Lower leg skin (tissue), 3 donors: ENCODE measurements around the gene TMEM62.

Experiments
- POLR2A ChIP-seq, 2 donors: fragments of 450-650 bp; IDR thresholded peaks; one replicate each; pipeline ENCODE4 v1.6.1; 2016 to 2017; ENCODE audit warnings: antibody characterized with exemption in 2 of 2, mild to moderate bottlenecking in 1 of 2, moderate library complexity in 1 of 2
- TF ChIP-seq, protein P1 (sequence below), 3 donors: fragments of 450-650 bp; IDR thresholded peaks; one replicate each; pipeline ENCODE4 v1.5.1; 2016; ENCODE audit warnings: antibody characterized with exemption in 3 of 3, mild to moderate bottlenecking in 3 of 3, moderate library complexity in 2 of 3

DNA sequence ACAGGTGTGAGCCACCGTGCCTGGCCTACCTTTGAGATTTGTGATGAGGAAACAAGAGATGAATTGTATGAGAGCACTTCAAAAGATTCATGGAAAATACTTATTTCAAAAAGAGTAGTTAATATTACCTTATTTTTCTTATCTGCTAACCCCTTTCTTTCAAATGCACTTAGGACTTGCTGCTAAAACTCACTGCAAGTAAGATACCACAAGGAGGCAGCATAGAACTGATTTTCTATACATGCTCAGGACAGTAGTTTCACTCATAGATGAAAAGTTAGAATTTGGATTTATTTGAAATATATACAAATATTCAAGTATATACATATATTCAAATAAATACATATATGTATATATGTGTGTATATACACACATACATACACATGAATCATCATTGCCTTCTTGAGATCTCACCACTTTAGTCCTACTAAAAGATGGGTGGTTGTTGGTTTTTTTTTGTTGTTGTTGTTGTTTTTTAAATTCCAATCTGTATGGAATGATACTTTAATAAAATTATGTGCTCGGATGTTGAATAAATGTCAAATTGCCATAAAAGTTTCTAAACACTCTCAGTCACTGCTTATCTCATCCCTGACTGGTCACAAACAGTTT is 54.3 kb downstream of the TMEM62 start:
- TF ChIP-seq, protein P1, sequence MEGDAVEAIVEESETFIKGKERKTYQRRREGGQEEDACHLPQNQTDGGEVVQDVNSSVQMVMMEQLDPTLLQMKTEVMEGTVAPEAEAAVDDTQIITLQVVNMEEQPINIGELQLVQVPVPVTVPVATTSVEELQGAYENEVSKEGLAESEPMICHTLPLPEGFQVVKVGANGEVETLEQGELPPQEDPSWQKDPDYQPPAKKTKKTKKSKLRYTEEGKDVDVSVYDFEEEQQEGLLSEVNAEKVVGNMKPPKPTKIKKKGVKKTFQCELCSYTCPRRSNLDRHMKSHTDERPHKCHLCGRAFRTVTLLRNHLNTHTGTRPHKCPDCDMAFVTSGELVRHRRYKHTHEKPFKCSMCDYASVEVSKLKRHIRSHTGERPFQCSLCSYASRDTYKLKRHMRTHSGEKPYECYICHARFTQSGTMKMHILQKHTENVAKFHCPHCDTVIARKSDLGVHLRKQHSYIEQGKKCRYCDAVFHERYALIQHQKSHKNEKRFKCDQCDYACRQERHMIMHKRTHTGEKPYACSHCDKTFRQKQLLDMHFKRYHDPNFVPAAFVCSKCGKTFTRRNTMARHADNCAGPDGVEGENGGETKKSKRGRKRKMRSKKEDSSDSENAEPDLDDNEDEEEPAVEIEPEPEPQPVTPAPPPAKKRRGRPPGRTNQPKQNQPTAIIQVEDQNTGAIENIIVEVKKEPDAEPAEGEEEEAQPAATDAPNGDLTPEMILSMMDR (IDR thresholded peaks at IDR 0.05), result no peak
- TF ChIP-seq POLR2A (IDR thresholded peaks at IDR 0.05), result no peak
